Measurements from ENCODE around the gene SRCIN1. TPM values are rescaled to one million over a fixed set of nuclear protein-coding genes. Genes with fewer than 3 reads are reported as not detected.
"Not testable (repeated sequence)": the region's sequence is repeated elsewhere in the genome, so short reads cannot be mapped to it uniquely, and the experiment has no call there.

SRCIN1 gene
- total RNA-seq, 4 donors from 2014 or later = 11.0 to 36.5 (median 17.4) TPM

DNA sequence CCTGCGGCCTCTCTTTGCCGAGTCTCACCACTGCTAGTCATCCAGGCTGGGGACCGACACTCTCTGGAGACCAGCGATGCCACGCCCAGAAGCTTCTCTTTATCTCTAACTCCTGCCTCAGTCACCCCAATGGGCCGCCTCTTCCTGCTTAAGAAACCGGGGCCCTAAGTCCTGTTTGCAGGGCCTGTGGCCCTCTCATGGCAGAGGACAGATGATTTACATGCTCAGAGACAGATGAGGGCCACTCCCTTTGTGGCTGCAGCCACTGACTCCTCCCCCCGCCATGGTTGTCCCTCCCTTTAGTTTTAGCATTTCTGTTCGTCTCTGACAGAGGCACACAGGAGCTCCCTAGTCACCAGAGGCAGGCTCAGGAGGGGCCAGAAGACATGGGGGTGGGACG is 106.5 kb downstream of the SRCIN1 start:
- not testable (repeated sequence) for H3K4me1 ChIP-seq; DNase-seq (ENCODE audit: low spot score in 2 of 2); H3K27me3 ChIP-seq; H3K4me3 ChIP-seq; H3K27ac ChIP-seq; H3K9me3 ChIP-seq
- 90% methylated on average over 10 of the region's 10 CpGs for WGBS
- H3K36me3 ChIP-seq = peaks cover 79% of the 10 kb centered on the region

DNA sequence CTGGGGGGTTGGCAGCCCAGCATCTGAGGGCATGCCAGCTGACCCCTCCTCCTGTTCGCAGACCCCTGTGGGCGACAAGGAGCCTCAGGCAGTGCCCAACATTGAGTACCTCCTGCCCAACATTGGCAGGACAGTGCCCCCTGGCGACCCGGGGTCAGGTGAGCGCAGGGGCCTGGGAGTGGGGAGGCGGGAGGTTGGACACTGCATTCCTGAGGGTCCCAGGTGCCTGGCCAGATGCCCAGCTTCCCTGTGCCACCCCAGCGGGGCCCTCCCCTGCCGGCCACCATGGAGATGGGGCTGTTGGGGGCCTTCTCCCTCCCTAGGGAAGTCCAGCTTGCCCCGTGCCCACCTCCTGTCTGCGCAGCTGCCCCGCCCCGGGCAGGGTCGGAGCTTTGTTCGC is 107.4 kb downstream of the SRCIN1 start:
- no peaks in the 10 kb centered on the region for H3K4me1 ChIP-seq
- TF ChIP-seq POLR2AphosphoS5 (IDR thresholded peaks at IDR 0.05) (no peak), EP300 (IDR thresholded peaks at IDR 0.05) (no peak), POLR2A (IDR thresholded peaks at IDR 0.05) (no peak)
- H3K27me3 ChIP-seq = no peaks in the 10 kb centered on the region
- WGBS = 94% methylated on average over 11 of the region's 14 CpGs
- H3K36me3 ChIP-seq = peaks cover 81% of the 10 kb centered on the region
- no peaks in the 10 kb centered on the region for H3K9me3 ChIP-seq
- no peak overlapping the region for H3K4me3 ChIP-seq
- no peak for DNase-seq (ENCODE audit: low spot score in 2 of 2)
- H3K27ac ChIP-seq = no peak overlapping the region

DNA sequence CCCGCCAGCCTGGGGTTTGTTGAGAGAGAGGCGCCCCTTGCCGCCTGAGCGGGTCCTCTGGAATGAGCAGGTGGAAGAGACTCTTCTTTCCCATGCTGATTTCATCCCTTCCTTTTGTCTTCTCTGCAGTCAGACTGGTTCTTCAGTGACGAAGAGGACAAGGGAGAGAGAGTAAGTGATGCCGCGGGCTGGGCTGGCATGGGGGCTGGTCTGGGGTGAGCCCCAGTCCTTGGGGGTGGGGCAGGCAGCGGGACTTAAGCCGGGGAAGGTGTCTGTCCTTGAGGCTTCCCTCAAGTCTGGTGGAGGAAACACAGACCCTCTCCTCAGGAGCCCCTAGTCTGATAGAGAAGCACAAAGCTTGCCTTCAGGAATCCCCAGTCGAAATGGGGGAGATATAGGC is 108.1 kb downstream of the SRCIN1 start:
- peaks cover 78% of the 10 kb centered on the region for H3K36me3 ChIP-seq

GRCh38 chr17:38494152-38494551 is 111.6 kb downstream of the SRCIN1 start:
- peaks cover 78% of the 10 kb centered on the region for H3K36me3 ChIP-seq
- DNase-seq (ENCODE audit: low spot score in 2 of 2); H3K4me1 ChIP-seq; H3K27ac ChIP-seq; H3K4me3 ChIP-seq; H3K9me3 ChIP-seq; H3K27me3 ChIP-seq: not testable (repeated sequence)
- WGBS = 92% methylated on average over 10 of the region's 16 CpGs

More for the DNA sequence above, 108.1 kb downstream of the SRCIN1 start:
- not testable (repeated sequence) for H3K4me3 ChIP-seq; H3K27me3 ChIP-seq; DNase-seq (ENCODE audit: low spot score in 2 of 2); H3K4me1 ChIP-seq; H3K27ac ChIP-seq; H3K9me3 ChIP-seq
- 89% methylated on average over 10 of the region's 10 CpGs for WGBS

DNA sequence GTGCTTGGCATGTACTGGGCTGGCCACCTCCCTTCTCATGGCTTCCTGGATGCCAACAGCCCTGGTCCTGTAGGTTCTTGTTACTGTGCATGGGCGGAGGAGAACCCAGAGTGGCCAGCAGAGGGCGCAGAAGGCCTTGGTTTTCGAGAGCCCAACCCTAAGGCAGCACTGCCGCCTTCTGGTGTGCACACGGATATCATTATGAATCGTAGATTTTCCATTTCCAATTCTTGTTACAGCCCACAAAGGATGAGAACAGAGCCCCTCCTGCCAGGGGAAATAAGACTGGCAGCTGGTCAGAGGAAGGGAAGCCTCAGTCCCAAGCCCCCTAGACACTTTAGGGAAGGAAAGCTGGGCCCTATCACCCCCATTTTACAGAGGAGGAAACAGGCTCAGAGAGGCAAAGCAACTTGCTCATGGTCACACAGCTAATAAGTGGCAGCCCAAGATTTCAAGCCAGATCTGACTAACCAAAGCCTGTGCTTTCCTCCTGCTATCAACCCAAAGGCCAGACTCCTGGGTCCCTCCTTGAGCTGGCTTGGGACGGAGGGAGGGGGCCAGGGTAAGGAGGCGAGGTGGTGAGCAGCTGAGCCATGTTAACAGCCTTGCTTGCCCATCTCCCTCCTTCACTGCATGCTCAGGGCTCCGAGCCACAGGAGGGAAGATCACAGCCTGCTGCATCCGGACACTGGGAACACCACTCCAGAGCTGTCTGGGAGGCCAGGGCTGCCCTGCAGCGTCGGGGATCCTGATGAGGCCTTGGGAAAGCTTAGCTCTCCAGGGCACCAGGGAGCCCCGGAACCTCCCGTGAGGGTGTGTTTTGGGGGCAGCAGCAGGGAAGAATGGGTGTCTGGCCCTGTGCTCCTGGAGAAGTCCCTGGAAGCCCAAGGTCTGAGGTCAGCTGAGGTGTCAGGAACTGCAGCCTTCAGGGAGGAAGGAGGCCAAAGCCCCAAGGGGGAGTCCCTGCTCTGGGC is 113.4 kb downstream of the SRCIN1 start:
- 90% methylated on average over 3 of the region's 14 CpGs for WGBS
- TF ChIP-seq CTCF (IDR thresholded peaks at IDR 0.05) = peak in 1 of 2 donors; percentile 61
- peak; percentile 94 for DNase-seq (ENCODE audit: low spot score in 2 of 2)
- not testable (repeated sequence) for H3K4me1 ChIP-seq, H3K27me3 ChIP-seq, H3K9me3 ChIP-seq, H3K27ac ChIP-seq, H3K4me3 ChIP-seq
- peaks cover 69% of the 10 kb centered on the region for H3K36me3 ChIP-seq

- peaks cover 68% of the 10 kb centered on the region for H3K36me3 ChIP-seq
- H3K9me3 ChIP-seq; H3K4me1 ChIP-seq; H3K27me3 ChIP-seq; H3K4me3 ChIP-seq; DNase-seq (ENCODE audit: low spot score in 2 of 2); H3K27ac ChIP-seq: not testable (repeated sequence)
- peak in 1 of 2 donors; percentile 4 for TF ChIP-seq CTCF (IDR thresholded peaks at IDR 0.05)
- 80% methylated on average over 6 of the region's 19 CpGs for WGBS
Observed at GRCh38 chr17:38491346-38492066, 114.2 kb downstream of the SRCIN1 start.

DNA sequence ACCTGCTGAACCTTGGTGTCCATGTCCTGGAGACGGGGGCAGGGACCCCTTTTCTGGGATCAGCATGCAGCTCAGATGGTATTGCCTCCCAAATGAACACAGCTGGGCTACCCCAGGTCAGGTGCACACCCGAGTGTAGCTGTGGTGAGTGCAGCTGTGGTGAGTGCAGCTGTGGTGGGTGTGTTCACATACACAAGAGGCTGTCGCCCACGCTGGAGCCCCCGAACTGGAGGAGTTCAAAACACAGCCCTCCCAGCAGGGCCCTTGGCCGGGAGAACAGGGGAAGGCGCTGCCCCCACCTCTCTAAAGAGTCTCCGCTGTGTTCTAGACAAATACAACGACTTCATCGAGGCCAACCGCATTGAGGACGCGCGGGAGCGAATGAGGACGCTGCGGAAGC is 116.0 kb downstream of the SRCIN1 start:
- 78% methylated on average over 15 of the region's 17 CpGs for WGBS
- H3K9me3 ChIP-seq; H3K27me3 ChIP-seq; H3K4me3 ChIP-seq; H3K4me1 ChIP-seq; H3K27ac ChIP-seq; DNase-seq (ENCODE audit: low spot score in 2 of 2): not testable (repeated sequence)
- peaks cover 56% of the 10 kb centered on the region for H3K36me3 ChIP-seq

DNA sequence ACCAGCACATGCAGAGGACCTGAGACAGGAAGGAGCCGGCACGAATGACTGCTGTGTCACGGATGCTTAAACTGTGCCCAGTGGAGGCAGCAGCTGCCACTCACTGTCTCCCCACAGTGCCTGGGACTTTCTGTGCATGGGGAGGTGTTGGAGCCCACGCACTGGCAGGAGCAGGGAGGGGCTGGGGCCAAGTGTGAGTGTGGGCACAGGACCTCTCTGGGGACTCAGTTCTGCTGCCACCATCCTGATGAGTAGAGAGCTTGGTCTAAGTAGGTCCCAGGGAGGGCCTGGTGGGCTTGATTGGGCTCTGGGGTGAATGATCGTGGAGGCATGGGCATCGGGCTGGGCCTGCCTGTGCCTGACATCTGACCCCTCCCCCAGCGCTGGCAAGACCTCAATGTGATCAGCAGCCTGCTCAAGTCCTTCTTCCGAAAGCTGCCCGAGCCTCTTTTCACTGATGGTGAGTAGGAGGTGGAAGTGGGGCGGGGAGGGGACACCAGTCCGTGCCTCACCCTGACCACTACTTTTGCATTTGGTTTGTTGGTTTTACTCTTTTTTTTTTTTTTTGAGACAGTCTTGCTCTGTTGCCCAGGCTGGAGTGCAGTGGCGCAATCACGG is 120.0 kb downstream of the SRCIN1 start:
- peaks cover 44% of the 10 kb centered on the region for H3K36me3 ChIP-seq

More for the DNA sequence above, 120.0 kb downstream of the SRCIN1 start:
- H3K4me1 ChIP-seq = peaks cover 16% of the 10 kb centered on the region
- not testable (repeated sequence) for H3K27me3 ChIP-seq; DNase-seq (ENCODE audit: low spot score in 2 of 2); H3K27ac ChIP-seq; H3K9me3 ChIP-seq; H3K4me3 ChIP-seq
- 77% methylated on average over 12 of the region's 13 CpGs for WGBS
